ENCODE results near the gene TACSTD2. TPM values are rescaled to one million over a fixed set of nuclear protein-coding genes. Genes with fewer than 3 reads are reported as not detected.
"Not testable (repeated sequence)": the region's sequence is repeated elsewhere in the genome, so short reads cannot be mapped to it uniquely, and the experiment has no call there.

The TACSTD2 gene
- polyA plus RNA-seq, 1 experiment: 0.16 TPM

DNA sequence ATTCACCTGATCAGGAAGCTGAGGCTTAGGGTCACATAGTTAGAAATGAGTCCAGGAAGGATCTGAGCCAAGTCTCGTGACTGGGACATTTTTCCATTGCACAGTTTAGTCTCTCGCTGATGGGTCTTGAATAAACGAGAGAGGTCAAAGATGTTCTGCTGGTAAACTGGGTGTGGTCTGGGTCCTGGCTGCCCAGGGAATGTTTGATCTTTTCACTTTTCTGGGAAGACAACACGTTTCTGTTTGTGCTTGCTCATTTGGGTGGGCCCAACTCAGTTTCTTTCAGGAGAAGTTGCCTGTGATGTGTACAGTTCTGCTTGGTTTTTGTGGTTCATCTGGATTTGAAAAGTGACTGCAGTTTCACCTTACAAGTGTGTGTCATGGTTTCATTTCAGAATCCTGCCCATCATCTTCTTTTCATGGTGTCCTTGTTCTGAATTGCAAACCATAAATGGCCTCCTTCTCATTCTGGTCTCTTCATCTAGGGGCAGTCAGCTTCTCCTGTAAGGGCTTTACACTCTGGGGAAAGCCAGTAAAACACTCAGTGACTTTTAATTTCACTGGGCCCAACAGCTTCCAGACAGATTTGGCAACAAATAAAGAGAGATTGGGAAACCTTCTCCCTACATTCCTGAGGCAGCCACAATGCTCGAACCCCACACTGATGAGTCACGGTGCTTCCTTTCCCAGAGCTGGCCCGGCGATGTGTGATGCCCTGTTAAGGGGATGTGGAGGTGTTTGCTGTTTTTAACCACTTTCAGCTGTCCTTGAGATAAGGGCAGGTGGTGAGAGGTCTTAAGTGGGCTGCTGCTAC lies 7.2 kb upstream of the TACSTD2 start:
- peak; percentile 94 for DNase-seq (ENCODE audit: low read depth)
- TF ChIP-seq, protein P1, sequence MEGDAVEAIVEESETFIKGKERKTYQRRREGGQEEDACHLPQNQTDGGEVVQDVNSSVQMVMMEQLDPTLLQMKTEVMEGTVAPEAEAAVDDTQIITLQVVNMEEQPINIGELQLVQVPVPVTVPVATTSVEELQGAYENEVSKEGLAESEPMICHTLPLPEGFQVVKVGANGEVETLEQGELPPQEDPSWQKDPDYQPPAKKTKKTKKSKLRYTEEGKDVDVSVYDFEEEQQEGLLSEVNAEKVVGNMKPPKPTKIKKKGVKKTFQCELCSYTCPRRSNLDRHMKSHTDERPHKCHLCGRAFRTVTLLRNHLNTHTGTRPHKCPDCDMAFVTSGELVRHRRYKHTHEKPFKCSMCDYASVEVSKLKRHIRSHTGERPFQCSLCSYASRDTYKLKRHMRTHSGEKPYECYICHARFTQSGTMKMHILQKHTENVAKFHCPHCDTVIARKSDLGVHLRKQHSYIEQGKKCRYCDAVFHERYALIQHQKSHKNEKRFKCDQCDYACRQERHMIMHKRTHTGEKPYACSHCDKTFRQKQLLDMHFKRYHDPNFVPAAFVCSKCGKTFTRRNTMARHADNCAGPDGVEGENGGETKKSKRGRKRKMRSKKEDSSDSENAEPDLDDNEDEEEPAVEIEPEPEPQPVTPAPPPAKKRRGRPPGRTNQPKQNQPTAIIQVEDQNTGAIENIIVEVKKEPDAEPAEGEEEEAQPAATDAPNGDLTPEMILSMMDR (IDR thresholded peaks at IDR 0.05; ENCODE audit: insufficient read depth, low read depth, low read length): no peak
- Histone ChIP-seq H3K27me3 (ENCODE audit: control insufficient read depth, insufficient read depth, low read length) (no peaks in the 10 kb centered on the region), H3K36me3 (ENCODE audit: control insufficient read depth, insufficient read depth, low read length) (no peaks in the 10 kb centered on the region), H3K4me3 (ENCODE audit: low read depth, low read length) (no peak overlapping the region)
- POLR2A ChIA-PET: interaction anchor here (0.7 kb wide), 1 partner anchor 39 kb away, joined by 3 read pairs; no protein-coding TSS in a partner anchor
- CTCF ChIA-PET: interaction anchor here (1.1 to 2.2 kb wide), 3 partner anchors 8 to 138 kb away, joined by 3 to 8 read pairs (median 4); no protein-coding TSS in a partner anchor

GRCh38 chr1:58583496-58583895 lies 6.4 kb upstream of the TACSTD2 start:
- H3K27me3 ChIP-seq (ENCODE audit: control insufficient read depth, insufficient read depth, low read length): no peaks in the 10 kb centered on the region
- no peaks in the 10 kb centered on the region for H3K36me3 ChIP-seq (ENCODE audit: control insufficient read depth, insufficient read depth, low read length)
- no peak for DNase-seq (ENCODE audit: low read depth)
- TF ChIP-seq, protein P1 (IDR thresholded peaks at IDR 0.05; ENCODE audit: insufficient read depth, low read depth, low read length): no peak
- POLR2A ChIA-PET: no interaction called here
- CTCF ChIA-PET: interaction anchor here (1.1 to 2.2 kb wide), 3 partner anchors 9 to 137 kb away, joined by 3 to 8 read pairs (median 4); no protein-coding TSS in a partner anchor
- no peak overlapping the region for H3K4me3 ChIP-seq (ENCODE audit: low read depth, low read length)

- POLR2A ChIA-PET; H3K27me3 ChIP-seq (ENCODE audit: control insufficient read depth, insufficient read depth, low read length); DNase-seq (ENCODE audit: low read depth); H3K4me3 ChIP-seq (ENCODE audit: low read depth, low read length); H3K36me3 ChIP-seq (ENCODE audit: control insufficient read depth, insufficient read depth, low read length): not testable (repeated sequence)
- CTCF ChIA-PET: interaction anchor here (0.7 kb wide), 1 partner anchor 32 kb away, joined by 3 read pairs; no protein-coding TSS in a partner anchor
Measured at GRCh38 chr1:58582143-58582542, 5.1 kb upstream of the TACSTD2 start.

- ChIA-PET CTCF (interaction anchor here (0.6 to 0.7 kb wide), 2 partner anchors 11 to 33 kb away, joined by 3 read pairs; no protein-coding TSS in a partner anchor), POLR2A (no interaction called here)
- H3K4me3 ChIP-seq (ENCODE audit: low read depth, low read length): no peak overlapping the region
- H3K36me3 ChIP-seq (ENCODE audit: control insufficient read depth, insufficient read depth, low read length): no peaks in the 10 kb centered on the region
- TF ChIP-seq, protein P1 (IDR thresholded peaks at IDR 0.05; ENCODE audit: insufficient read depth, low read depth, low read length): no peak
- no peak for DNase-seq (ENCODE audit: low read depth)
- H3K27me3 ChIP-seq (ENCODE audit: control insufficient read depth, insufficient read depth, low read length): peaks cover 3% of the 10 kb centered on the region
Measured at GRCh38 chr1:58581641-58582040, 4.6 kb upstream of the TACSTD2 start.

DNA sequence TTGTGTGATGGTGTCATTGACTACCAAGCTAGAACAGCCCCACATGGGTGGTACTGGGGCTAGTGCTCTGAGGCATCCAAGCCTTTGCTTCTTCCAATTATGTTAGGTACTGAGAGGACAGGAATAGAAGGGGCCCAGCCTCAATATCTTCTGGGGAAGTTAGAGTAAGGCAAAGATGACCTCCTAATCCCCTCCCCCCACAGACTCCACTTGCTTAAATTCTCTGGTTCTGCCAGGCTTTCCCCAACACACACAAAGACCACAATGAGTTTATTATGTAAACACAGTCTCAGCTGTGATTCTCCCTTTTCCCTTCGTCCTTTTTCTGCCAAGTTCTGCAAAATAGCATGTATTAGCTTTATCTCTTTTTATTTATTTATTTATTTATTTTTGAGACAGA lies 3.1 kb upstream of the TACSTD2 start:
- Histone ChIP-seq H3K27me3 (ENCODE audit: control insufficient read depth, insufficient read depth, low read length) (peaks cover 9% of the 10 kb centered on the region), H3K36me3 (ENCODE audit: control insufficient read depth, insufficient read depth, low read length) (no peaks in the 10 kb centered on the region), H3K4me3 (ENCODE audit: low read depth, low read length) (no peak overlapping the region)
- CTCF ChIA-PET: interaction anchor here (1.4 to 1.6 kb wide), 2 partner anchors 34 to 73 kb away, joined by 4 to 6 read pairs; partner anchors contain the start of gene OMA1
- TF ChIP-seq, protein P1 (IDR thresholded peaks at IDR 0.05; ENCODE audit: insufficient read depth, low read depth, low read length): no peak
- POLR2A ChIA-PET: no interaction called here
- DNase-seq (ENCODE audit: low read depth): no peak
